GM20000 (cell line): ENCODE results near the gene TARBP1.

ENCODE experiments used
- DNase-seq: peaks from one replicate; pipeline ENCODE4 v3.0.0; 2012; ENCODE audit warnings: low spot score
- TF ChIP-seq, protein P1 (sequence below): IDR thresholded peaks from 2 replicates; pipeline ENCODE4 v1.5.1; 2012; ENCODE audit warnings: mild to moderate bottlenecking, control low read depth; ENCODE audit errors: extremely low read depth, missing control alignments

TARBP1 gene

GRCh38 chr1:234430691-234431090 is 48.3 kb downstream of the TARBP1 start:
- TF ChIP-seq, protein P1, sequence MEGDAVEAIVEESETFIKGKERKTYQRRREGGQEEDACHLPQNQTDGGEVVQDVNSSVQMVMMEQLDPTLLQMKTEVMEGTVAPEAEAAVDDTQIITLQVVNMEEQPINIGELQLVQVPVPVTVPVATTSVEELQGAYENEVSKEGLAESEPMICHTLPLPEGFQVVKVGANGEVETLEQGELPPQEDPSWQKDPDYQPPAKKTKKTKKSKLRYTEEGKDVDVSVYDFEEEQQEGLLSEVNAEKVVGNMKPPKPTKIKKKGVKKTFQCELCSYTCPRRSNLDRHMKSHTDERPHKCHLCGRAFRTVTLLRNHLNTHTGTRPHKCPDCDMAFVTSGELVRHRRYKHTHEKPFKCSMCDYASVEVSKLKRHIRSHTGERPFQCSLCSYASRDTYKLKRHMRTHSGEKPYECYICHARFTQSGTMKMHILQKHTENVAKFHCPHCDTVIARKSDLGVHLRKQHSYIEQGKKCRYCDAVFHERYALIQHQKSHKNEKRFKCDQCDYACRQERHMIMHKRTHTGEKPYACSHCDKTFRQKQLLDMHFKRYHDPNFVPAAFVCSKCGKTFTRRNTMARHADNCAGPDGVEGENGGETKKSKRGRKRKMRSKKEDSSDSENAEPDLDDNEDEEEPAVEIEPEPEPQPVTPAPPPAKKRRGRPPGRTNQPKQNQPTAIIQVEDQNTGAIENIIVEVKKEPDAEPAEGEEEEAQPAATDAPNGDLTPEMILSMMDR = no peak
- no peak for DNase-seq

GRCh38 chr1:234429434-234429806 is 49.6 kb downstream of the TARBP1 start:
- TF ChIP-seq, protein P1 = no peak
- DNase-seq = no peak

DNA sequence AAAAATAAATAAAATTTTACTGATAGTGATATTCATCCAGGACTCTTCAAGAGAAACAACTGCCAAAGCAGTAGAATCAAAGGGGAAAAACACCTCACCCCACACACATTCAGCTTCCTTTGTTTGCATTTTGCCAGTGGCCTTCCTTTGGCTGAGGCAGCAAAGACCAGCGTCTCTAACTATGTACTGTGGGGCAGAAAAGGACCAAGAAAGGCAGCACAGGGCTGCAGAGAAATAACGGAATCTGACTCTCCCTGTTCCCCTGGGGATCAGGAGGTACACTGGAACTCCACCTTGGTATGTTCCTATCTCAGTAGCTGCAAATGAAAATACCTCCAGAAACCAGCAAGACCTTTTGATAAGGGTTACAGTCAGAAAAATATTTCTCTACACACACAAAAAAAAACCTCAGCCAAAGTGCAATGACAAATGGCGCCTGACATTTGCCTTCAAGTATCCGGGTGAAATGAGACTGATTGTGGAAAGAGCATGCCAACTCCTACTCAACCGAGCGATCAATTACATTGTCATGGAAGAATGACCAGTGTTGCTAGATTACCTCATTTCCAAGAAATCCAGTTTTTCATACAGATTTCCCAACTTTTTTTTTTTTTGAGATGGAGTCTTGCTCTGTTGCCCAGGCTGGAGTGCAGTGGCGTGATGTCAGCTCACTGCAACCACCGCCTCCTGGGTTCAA is 50.9 kb downstream of the TARBP1 start:
- no peak for DNase-seq
- TF ChIP-seq, protein P1 = no peak

DNA sequence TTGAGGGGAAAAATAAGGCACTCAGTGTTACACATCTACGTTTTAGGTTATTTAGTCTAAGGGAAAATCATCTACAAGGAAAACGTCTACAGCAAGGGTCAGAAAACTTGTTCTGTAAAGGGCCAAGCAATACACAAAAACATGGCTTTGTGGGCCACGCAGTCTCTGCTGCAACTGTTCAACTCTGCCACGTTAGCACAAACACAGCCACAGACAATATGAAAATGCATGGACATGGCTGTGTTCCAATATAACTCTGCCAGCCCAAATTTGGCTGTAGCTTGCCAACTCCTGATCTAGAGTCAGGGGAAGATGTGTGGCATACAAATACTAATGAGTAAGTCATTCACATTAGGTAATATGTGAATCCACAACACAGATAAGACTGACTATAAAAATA is 65.0 kb downstream of the TARBP1 start:
- TF ChIP-seq, protein P1 = no peak
- DNase-seq = no peak

GRCh38 chr1:234413485-234413884 is 65.5 kb downstream of the TARBP1 start:
- TF ChIP-seq, protein P1 = no peak
- no peak for DNase-seq

- TF ChIP-seq, protein P1 = no peak
- no peak for DNase-seq
These were observed 66.1 kb downstream of the TARBP1 start for GRCh38 chr1:234412830-234413229.

DNA sequence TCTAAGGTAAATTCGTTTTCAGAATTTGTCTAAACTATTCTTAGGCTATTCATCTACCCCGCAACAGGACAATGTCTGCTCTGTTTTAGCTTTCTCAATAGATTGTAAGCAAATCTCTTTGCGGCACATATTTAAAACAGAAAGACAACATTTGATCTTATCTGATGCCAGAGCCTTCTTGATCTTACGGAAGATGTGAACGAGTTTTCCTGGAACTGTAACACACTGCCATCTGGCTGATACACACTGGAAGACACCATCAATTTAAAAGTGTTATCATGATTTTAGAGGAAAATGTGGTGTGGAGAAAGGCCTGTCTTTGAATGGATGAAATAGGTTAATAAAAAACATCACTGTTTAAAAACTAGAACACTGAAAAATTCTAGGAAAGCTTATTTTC is 69.7 kb downstream of the TARBP1 start:
- DNase-seq = no peak

More for the DNA sequence above, 69.7 kb downstream of the TARBP1 start:
- TF ChIP-seq, protein P1 = no peak
